B cell (primary cell): ENCODE results near the gene E2F2. TPM values are rescaled to one million over a fixed set of nuclear protein-coding genes. Genes with fewer than 3 reads are reported as not detected.
"Not testable (repeated sequence)": the region's sequence is repeated elsewhere in the genome, so short reads cannot be mapped to it uniquely, and the experiment has no call there.

Experiments
- ATAC-seq: fragments of 200-7000 bp; cut with Tn5 transposase; one replicate; pipeline ENCODE4 v1.10.0; 2021; ENCODE audit warnings: low read depth, mild to moderate bottlenecking, moderate number of reproducible peaks, moderate library complexity
- CTCF ChIA-PET: fragments of 350-600 bp; sonication (Branson Sonifier 250); formaldehyde crosslinking; loops from one replicate; lab custom pipeline; 2021; ENCODE audit warnings: antibody characterized with exemption, inconsistent platforms; lab: Charles Lee
- POLR2A ChIA-PET: fragments of 350-600 bp; sonication (Branson Sonifier 250); formaldehyde crosslinking; loops from one replicate; lab custom pipeline; 2021; ENCODE audit warnings: antibody characterized with exemption; lab: Charles Lee
- DNase-seq: peaks from one replicate; pipeline ENCODE4 v3.0.0; 2013
- H2AFZ ChIP-seq: 2 replicates; pipeline ENCODE4 v1.6.1; 2012; ENCODE audit warnings: mild to moderate bottlenecking, low read depth, low read length; ENCODE audit not compliant: insufficient read depth, poor library complexity, severe bottlenecking
- H3K27ac ChIP-seq, 2 donors: 1 replicate in 1 of 2; 2 replicates in 1 of 2; pipeline ENCODE4 v1.5.1; 2012 to 2013; ENCODE audit warnings: low read length in 2 of 2, mild to moderate bottlenecking in 2 of 2, moderate library complexity in 1 of 2
- H3K27me3 ChIP-seq, 4 experiments: fragments of 200-600 bp in 1 of 4; sonication (generic) in 1 of 4; replicated peaks in 1 of 4; 1 replicate in 2 of 4; 2 replicates in 2 of 4; pipeline versions ENCODE4 v1.6.1 to v1.7.0; 2013 to 2016; ENCODE audit warnings: low read length in 3 of 4, mild to moderate bottlenecking in 2 of 4, mixed read lengths in 1 of 4, moderate library complexity in 1 of 4; ENCODE audit not compliant: insufficient read depth in 4 of 4, control insufficient read depth in 3 of 4; ENCODE audit errors: control extremely low read depth in 1 of 4
- H3K36me3 ChIP-seq, 2 experiments: replicated peaks in 1 of 2; 1 replicate in 1 of 2; 2 replicates in 1 of 2; pipeline versions ENCODE4 v1.6.1 to v1.7.1; 2013; ENCODE audit warnings: low read length in 1 of 2; ENCODE audit not compliant: insufficient read depth in 2 of 2, control insufficient read depth in 1 of 2; ENCODE audit errors: control extremely low read depth in 1 of 2, extremely low read depth in 1 of 2
- H3K4me1 ChIP-seq, 2 donors: fragments of 200-600 bp in 1 of 2; sonication (generic) in 1 of 2; 1 replicate in 1 of 2; 2 replicates in 1 of 2; pipeline versions ENCODE4 v1.5.1 to v1.6.1; 2013 to 2017; ENCODE audit warnings: low read length in 2 of 2; ENCODE audit not compliant: control insufficient read depth in 2 of 2, insufficient read depth in 2 of 2
- H3K4me2 ChIP-seq: replicated peaks from 2 replicates; pipeline ENCODE3; 2012; ENCODE audit warnings: mild to moderate bottlenecking, low read depth, low read length; ENCODE audit not compliant: poor library complexity, severe bottlenecking
- H3K4me3 ChIP-seq, 5 experiments: fragments of 200-600 bp in 1 of 5; sonication (generic) in 1 of 5; 1 replicate in 3 of 5; 2 replicates in 2 of 5; pipeline versions ENCODE4 v1.5.1 to v1.7.0; 2011 to 2016; ENCODE audit warnings: low read length in 4 of 5, mild to moderate bottlenecking in 4 of 5, low read depth in 2 of 5, control low read depth in 1 of 5, moderate library complexity in 1 of 5; ENCODE audit not compliant: insufficient read depth in 1 of 5; ENCODE audit errors: control extremely low read depth in 1 of 5, extremely low read depth in 1 of 5
- H3K79me2 ChIP-seq: fragments of 200-600 bp; sonication (generic); one replicate; pipeline ENCODE4 v1.6.0; 2016; ENCODE audit warnings: low read length; ENCODE audit not compliant: control insufficient read depth, insufficient read depth
- H3K9ac ChIP-seq: fragments of 200-600 bp; sonication (generic); 2 replicates; pipeline ENCODE4 v1.6.1; 2017; ENCODE audit warnings: mild to moderate bottlenecking, low read length, moderate library complexity
- H3K9me3 ChIP-seq, 3 donors: one replicate each; pipeline versions ENCODE4 v1.6.1 to v1.7.1; 2013; ENCODE audit warnings: low read length in 2 of 3; ENCODE audit not compliant: control insufficient read depth in 2 of 3, insufficient read depth in 1 of 3; ENCODE audit errors: control extremely low read depth in 1 of 3
- H4K20me1 ChIP-seq: 2 replicates; pipeline ENCODE4 v1.6.0; 2012; ENCODE audit warnings: mild to moderate bottlenecking, low read length; ENCODE audit not compliant: insufficient read depth, control insufficient read depth, poor library complexity, severe bottlenecking
- H3K27ac Mint-ChIP-seq: one replicate; pipeline ENCODE4 v1.8.0; 2021; ENCODE audit warnings: mixed read lengths
- H3K27me3 Mint-ChIP-seq: one replicate; pipeline ENCODE4 v1.8.0; 2021; ENCODE audit warnings: mixed read lengths
- H3K4me1 Mint-ChIP-seq: one replicate; pipeline ENCODE4 v1.8.0; 2021; ENCODE audit warnings: mixed read lengths
- H3K4me3 Mint-ChIP-seq: one replicate; pipeline ENCODE4 v1.8.0; 2021; ENCODE audit warnings: mixed read lengths
- H3K9me3 Mint-ChIP-seq: one replicate; pipeline ENCODE4 v1.8.0; 2022; ENCODE audit warnings: mixed read lengths; ENCODE audit not compliant: insufficient read depth
- EZH2 ChIP-seq: IDR thresholded peaks from 2 replicates; pipeline ENCODE4 v1.6.1; 2012; ENCODE audit warnings: borderline replicate concordance, low read depth, mild to moderate bottlenecking, moderate library complexity, low read length; ENCODE audit not compliant: insufficient read depth, poor library complexity, severe bottlenecking
- WGBS: methylation state at CpG from one replicate; pipeline ENCODE4 v1.1.5; 2013; ENCODE audit warnings: missing lambda C conversion rate; ENCODE audit not compliant: insufficient coverage; 5-methylcytosine and 5-hydroxymethylcytosine counted together
- intact Hi-C: fragments of 100-400 bp; cut with micrococcal nuclease; formaldehyde crosslinking; loops from one replicate; pipeline ENCODE4 v1.10.0; 2022
- polyA plus RNA-seq: library from polyadenylated mRNA; depleted of rRNA; stranded (reverse); fragments of >200 nt; gene quantifications from 2 replicates; pipeline ENCODE4 v1.2.3, GENCODE V29; 2012
- total RNA-seq, 2 donors: library from RNA; stranded (reverse); fragments of 120-200 nt in 1 of 2; gene quantifications; 1 replicate in 1 of 2; 2 replicates in 1 of 2; pipeline versions ENCODE4 v1.2.3 to v1.2.4, GENCODE V29; 2013 to 2022
- TF ChIP-seq, protein P1 (sequence below): fragments of 200-600 bp; IDR thresholded peaks from one replicate; pipeline ENCODE4 v1.8.0; 2022; ENCODE audit warnings: antibody characterized with exemption, mild to moderate bottlenecking

E2F2 gene
- total and polyA plus RNA-seq, 2 donors (not counting 1 experiment from before 2014, with no cell fraction given): 2.4 to 3.2 TPM

DNA sequence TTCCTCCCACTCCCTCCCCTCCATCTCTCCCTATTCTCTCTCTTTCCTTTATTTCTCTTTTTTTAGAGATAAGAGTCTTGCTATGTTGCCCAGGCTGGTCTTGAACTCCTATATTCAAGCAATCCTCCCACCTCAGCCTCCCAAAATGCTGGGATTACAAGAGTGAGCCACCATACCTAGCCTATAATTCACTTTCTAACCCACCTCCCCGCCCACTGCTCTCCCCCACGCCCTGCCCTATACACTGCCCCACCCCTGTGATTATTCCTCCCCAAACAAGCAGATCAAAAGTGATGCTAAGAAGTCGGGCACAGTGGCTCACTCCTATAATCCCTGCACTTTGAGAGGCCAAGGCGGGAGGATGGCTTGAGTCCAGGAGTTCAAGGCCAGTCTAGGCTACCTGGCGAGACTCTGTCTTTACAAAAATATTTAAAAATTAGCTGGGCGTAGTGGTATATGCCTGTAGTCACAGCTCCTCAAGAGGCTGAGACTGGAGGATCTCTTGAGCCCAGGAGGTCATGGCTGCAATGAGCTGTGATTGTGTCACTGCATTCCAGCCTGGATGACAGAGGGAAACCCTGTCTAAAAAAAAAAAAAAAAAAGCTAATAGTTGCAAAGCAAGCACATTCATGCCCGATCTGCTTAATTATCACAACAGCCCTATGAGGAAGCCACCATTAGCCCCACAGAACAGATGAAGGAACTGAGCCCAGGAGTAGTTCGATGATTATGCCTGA, 12.8 kb upstream of the E2F2 start:
- intact Hi-C loops: loop anchor here (1.0 to 10.0 kb wide), 4 partner anchors 93 to 379 kb away; partner anchors contain the start of genes LUZP1 and RPL11
- no peak overlapping the region for H3K4me3 Mint-ChIP-seq
- H3K27ac ChIP-seq: no peak overlapping the region
- no peaks in the 10 kb centered on the region for H4K20me1 ChIP-seq
- ATAC-seq: no peak
- H3K9me3 Mint-ChIP-seq: no peaks in the 10 kb centered on the region
- peaks cover 6% of the 10 kb centered on the region for H3K79me2 ChIP-seq
- peaks cover 32% of the 10 kb centered on the region for H3K4me1 Mint-ChIP-seq
- no peaks in the 10 kb centered on the region for H3K36me3 ChIP-seq
- no peaks in the 10 kb centered on the region for H3K9me3 ChIP-seq
- H3K4me3 ChIP-seq: no peak overlapping the region
- WGBS: 100% methylated on average over 2 of the region's 8 CpGs
- ChIA-PET CTCF (interaction anchor here (0.6 to 41.7 kb wide), 23 partner anchors 11 to 1416 kb away, joined by 3 to 1420 read pairs (median 6); partner anchors contain the start of gene ID3), POLR2A (interaction anchor here (0.6 to 5.8 kb wide), 5 partner anchors 15 to 109 kb away, joined by 3 to 46 read pairs (median 5); partner anchors contain the start of gene ID3)
- no peak overlapping the region for H3K9ac ChIP-seq
- peak; percentile 19 for DNase-seq
- H2AFZ ChIP-seq: no peak overlapping the region
- no peaks in the 10 kb centered on the region for H3K27me3 ChIP-seq
- no peak for TF ChIP-seq EZH2
- TF ChIP-seq, protein P1, sequence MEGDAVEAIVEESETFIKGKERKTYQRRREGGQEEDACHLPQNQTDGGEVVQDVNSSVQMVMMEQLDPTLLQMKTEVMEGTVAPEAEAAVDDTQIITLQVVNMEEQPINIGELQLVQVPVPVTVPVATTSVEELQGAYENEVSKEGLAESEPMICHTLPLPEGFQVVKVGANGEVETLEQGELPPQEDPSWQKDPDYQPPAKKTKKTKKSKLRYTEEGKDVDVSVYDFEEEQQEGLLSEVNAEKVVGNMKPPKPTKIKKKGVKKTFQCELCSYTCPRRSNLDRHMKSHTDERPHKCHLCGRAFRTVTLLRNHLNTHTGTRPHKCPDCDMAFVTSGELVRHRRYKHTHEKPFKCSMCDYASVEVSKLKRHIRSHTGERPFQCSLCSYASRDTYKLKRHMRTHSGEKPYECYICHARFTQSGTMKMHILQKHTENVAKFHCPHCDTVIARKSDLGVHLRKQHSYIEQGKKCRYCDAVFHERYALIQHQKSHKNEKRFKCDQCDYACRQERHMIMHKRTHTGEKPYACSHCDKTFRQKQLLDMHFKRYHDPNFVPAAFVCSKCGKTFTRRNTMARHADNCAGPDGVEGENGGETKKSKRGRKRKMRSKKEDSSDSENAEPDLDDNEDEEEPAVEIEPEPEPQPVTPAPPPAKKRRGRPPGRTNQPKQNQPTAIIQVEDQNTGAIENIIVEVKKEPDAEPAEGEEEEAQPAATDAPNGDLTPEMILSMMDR: no peak
- peaks cover 26 to 40% of the 10 kb centered on the region in 2 donors for H3K4me1 ChIP-seq
- H3K27me3 Mint-ChIP-seq: no peaks in the 10 kb centered on the region
- no peak overlapping the region for H3K27ac Mint-ChIP-seq
- H3K4me2 ChIP-seq: no peak overlapping the region

DNA sequence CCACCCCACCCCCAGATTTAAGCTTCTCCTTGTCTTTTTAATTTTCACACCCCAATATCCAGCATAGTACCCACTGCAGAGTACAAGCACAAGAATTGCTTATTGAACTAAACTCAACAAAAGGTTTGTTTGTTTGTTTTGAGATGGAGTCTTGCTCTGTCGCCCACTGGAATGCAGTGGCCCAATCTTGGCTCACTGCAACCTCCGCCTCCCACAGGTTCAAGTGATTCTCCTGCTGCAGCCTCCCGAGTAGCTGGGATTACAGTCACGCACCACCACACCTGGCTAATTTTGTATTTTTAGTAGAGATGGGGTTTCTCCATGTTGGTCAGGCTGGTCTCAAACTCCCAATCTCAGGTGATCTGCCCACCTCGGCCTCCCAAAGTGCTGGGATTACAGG, 11.9 kb upstream of the E2F2 start:
- not testable (repeated sequence) for H3K27me3 Mint-ChIP-seq, ATAC-seq, H4K20me1 ChIP-seq, H3K27me3 ChIP-seq, H3K9ac ChIP-seq, H3K4me3 ChIP-seq, H3K4me2 ChIP-seq, H3K4me3 Mint-ChIP-seq, H3K27ac ChIP-seq, H3K9me3 Mint-ChIP-seq, H2AFZ ChIP-seq, H3K9me3 ChIP-seq, H3K36me3 ChIP-seq, H3K79me2 ChIP-seq, H3K27ac Mint-ChIP-seq
- peak; percentile 3 for DNase-seq
- peaks cover 26% of the 10 kb centered on the region for H3K4me1 Mint-ChIP-seq
- H3K4me1 ChIP-seq: peaks cover 20 to 32% of the 10 kb centered on the region in 2 donors
- intact Hi-C loops: loop anchor here (10.0 kb wide), 1 partner anchor 378 kb away; the partner anchor contains the start of gene LUZP1
- ChIA-PET CTCF (interaction anchor here (0.6 to 41.7 kb wide), 9 partner anchors 8 to 374 kb away, joined by 3 to 1420 read pairs (median 4); partner anchors contain the start of gene ID3), POLR2A (interaction anchor here (0.6 kb wide), 1 partner anchor 134 kb away, joined by 5 read pairs; no protein-coding TSS in a partner anchor)
- 80% methylated on average over 1 of the region's 5 CpGs for WGBS
